Measurements from ENCODE around the gene SULT2B1.
"Not testable (repeated sequence)": the region's sequence is repeated elsewhere in the genome, so short reads cannot be mapped to it uniquely, and the experiment has no call there.

DNA sequence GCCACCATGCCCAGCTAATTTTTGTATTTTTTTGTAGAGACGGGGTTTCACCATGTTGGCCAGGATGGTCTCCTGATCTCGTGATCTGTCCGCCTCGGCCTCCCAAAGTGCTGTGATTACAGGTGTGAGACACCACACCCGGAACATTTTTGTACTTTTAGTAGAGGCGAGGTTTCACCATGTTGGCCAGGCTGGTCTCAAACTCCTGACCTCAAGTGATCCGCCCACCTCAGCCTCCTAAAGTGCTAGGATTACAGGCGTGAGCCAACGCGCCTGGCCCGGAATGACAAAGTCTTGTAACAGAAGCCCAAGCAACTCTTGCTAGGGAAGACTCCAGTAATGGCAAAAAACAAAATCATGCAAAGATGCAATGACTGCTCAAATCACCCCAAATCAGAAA is 80.3 kb downstream of the SULT2B1 start:
- not testable (repeated sequence) for TF ChIP-seq POLR2A (IDR thresholded peaks at IDR 0.05; ENCODE audit: low read length); GATA1 (IDR thresholded peaks at IDR 0.05; ENCODE audit: low read depth, low read length)

Measured in erythroblast (primary cell).